GM20000 (cell line): ENCODE data around the gene UMPS.
"Not testable (repeated sequence)": the region's sequence is repeated elsewhere in the genome, so short reads cannot be mapped to it uniquely, and the experiment has no call there.

Experiments used
- DNase-seq: peaks from one replicate; pipeline ENCODE4 v3.0.0; 2012; ENCODE audit warnings: low spot score
- CTCF ChIP-seq: IDR thresholded peaks from 2 replicates; pipeline ENCODE4 v1.5.1; 2012; ENCODE audit warnings: mild to moderate bottlenecking, control low read depth; ENCODE audit errors: extremely low read depth, missing control alignments

UMPS gene

GRCh38 chr3:124699051-124699450 is 31.2 kb upstream of the UMPS start:
- TF ChIP-seq CTCF, result no peak
- no peak for DNase-seq

- no peak for TF ChIP-seq CTCF
- no peak for DNase-seq
Observed at GRCh38 chr3:124699686-124700396, 30.4 kb upstream of the UMPS start.

- TF ChIP-seq CTCF, result no peak
- DNase-seq, result no peak
Observed at GRCh38 chr3:124700880-124701684, 29.2 kb upstream of the UMPS start.

DNA sequence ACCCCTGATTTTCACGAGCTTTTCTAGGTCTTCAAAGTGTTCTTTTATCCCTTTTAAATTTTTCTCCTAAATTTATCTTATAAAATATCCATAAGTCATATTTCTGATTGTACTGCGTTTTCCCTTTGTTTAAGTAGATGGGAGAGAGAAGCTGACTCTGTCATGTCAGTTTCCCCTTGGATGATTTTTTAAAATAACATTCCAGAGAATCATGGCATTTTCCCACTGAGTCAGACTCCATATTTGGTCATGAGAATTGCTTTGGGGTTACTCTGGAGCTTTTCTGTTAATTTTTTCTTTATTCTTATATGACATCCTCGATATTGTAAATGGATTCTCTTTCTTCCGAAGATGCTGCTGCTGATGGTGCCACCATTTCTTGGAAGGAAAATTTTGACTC is 28.6 kb upstream of the UMPS start:
- TF ChIP-seq CTCF, result no peak
- no peak for DNase-seq

GRCh38 chr3:124702950-124703349 is 27.3 kb upstream of the UMPS start:
- TF ChIP-seq CTCF, result no peak

GRCh38 chr3:124705552-124705951 is 24.7 kb upstream of the UMPS start:
- DNase-seq, result no peak
- TF ChIP-seq CTCF, result no peak

More at GRCh38 chr3:124702950-124703349, 27.3 kb upstream of the UMPS start:
- no peak for DNase-seq

GRCh38 chr3:124707223-124707622 is 23.0 kb upstream of the UMPS start:
- not testable (repeated sequence) for DNase-seq
